GM12878 (cell line): ENCODE measurements around the gene CLBA1. TPM values are rescaled to one million over a fixed set of nuclear protein-coding genes. Genes with fewer than 3 reads are reported as not detected.
A peak's percentile ranks its signal among the peaks of the same experiment; 100 is the strongest.

Experiments
- ATAC-seq: fragments of 200-7000 bp; cut with Tn5 transposase; 3 replicates; pipeline ENCODE4 v1.9.1; 2020; ENCODE audit warnings: mild to moderate bottlenecking, moderate library complexity
- BruUV-seq: library from RNA; stranded (reverse); fragments of 400-500 nt; replicated peaks from 2 replicates; lab custom pipeline; 2021; lab: Mats Ljungman, UMichigan
- CTCF ChIA-PET: fragments of 300-600 bp; sonication (Branson Sonifier 250); formaldehyde crosslinking; extraction: SDS; loops from one replicate; lab custom pipeline; 2021; ENCODE audit warnings: inconsistent platforms; lab: Yijun Ruan, JAX
- POLR2A ChIA-PET: fragments of 350-600 bp; formaldehyde crosslinking; extraction: SDS; loops from one replicate; lab custom pipeline; 2021; ENCODE audit warnings: inconsistent platforms; lab: Charles Lee
- RAD21 ChIA-PET: fragments of 300-600 bp; sonication (Branson Sonifier 250); formaldehyde crosslinking; loops from one replicate; lab custom pipeline; 2023; ENCODE audit warnings: antibody characterized with exemption; ENCODE audit not compliant: unreplicated experiment; lab: Charles Lee
- SMC1A ChIA-PET: fragments of 300-600 bp; sonication (Branson Sonifier 250); formaldehyde crosslinking; loops from one replicate; lab custom pipeline; 2023; ENCODE audit not compliant: unreplicated experiment, uncharacterized antibody; lab: Charles Lee
- DNase-seq: peaks from one replicate; pipeline ENCODE4 v3.0.0-alpha.2; 2011; ENCODE audit warnings: low read depth, low spot score
- FAIRE-seq: peaks from 3 replicates; lab custom pipeline; 2011; peaks lifted over from hg19 to GRCh38; lab: Jason Lieb, UNC
- H2AFZ ChIP-seq: 2 replicates; pipeline ENCODE4 v1.6.0; 2011; ENCODE audit warnings: low read depth, low read length, control low read depth; ENCODE audit not compliant: control insufficient read depth
- H3K27ac ChIP-seq: 2 replicates; pipeline ENCODE4 v1.5.1; 2011; ENCODE audit warnings: control low read depth; ENCODE audit not compliant: control insufficient read depth, insufficient read depth
- H3K27me3 ChIP-seq, 2 experiments: replicated peaks in 1 of 2; 2 replicates each; pipeline versions ENCODE4 v1.6.0 to v1.6.1; 2011; ENCODE audit warnings: low read length in 1 of 2; ENCODE audit not compliant: control insufficient read depth in 2 of 2, insufficient read depth in 2 of 2
- H3K36me3 ChIP-seq, 2 experiments: 2 replicates each; pipeline ENCODE4 v1.5.1; 2011; ENCODE audit warnings: low read length in 1 of 2; ENCODE audit not compliant: control insufficient read depth in 2 of 2, insufficient read depth in 2 of 2
- H3K4me1 ChIP-seq: 2 replicates; pipeline ENCODE4 v1.6.1; 2011; ENCODE audit warnings: mild to moderate bottlenecking, low read length, moderate library complexity, mixed read lengths; ENCODE audit not compliant: control insufficient read depth, insufficient read depth
- H3K4me2 ChIP-seq: 2 replicates; pipeline ENCODE4 v1.6.0; 2011; ENCODE audit warnings: control low read depth; ENCODE audit not compliant: control insufficient read depth, insufficient read depth
- H3K4me3 ChIP-seq: fragments of 200-600 bp; sonication (generic); 2 replicates; pipeline ENCODE4 v1.5.1; 2016
- H3K79me2 ChIP-seq: 2 replicates; pipeline ENCODE4 v1.6.0; 2011; ENCODE audit warnings: low read length; ENCODE audit not compliant: control insufficient read depth, insufficient read depth
- H3K9ac ChIP-seq: 2 replicates; pipeline ENCODE4 v1.8.0; 2011; ENCODE audit warnings: low read length, control low read depth, mixed read lengths; ENCODE audit not compliant: control insufficient read depth, insufficient read depth
- H3K9me3 ChIP-seq: replicated peaks from 3 replicates; pipeline ENCODE4 v1.5.1; 2011; ENCODE audit warnings: mild to moderate bottlenecking, low read length; ENCODE audit not compliant: control insufficient read depth, insufficient read depth
- H4K20me1 ChIP-seq: 2 replicates; pipeline ENCODE4 v1.6.0; 2011; ENCODE audit not compliant: control insufficient read depth, insufficient read depth
- ATF3 ChIP-seq: IDR thresholded peaks from 2 replicates; pipeline ENCODE4 v1.6.1; 2011; ENCODE audit warnings: low read depth, mild to moderate bottlenecking, low read length, moderate library complexity, borderline replicate concordance; ENCODE audit errors: extremely low read depth
- CBX3 ChIP-seq: fragments of 200-600 bp; sonication (generic); IDR thresholded peaks from 2 replicates; pipeline ENCODE4 v1.6.1; 2016; ENCODE audit warnings: low read depth, borderline replicate concordance
- CTCF ChIP-seq, 3 experiments: IDR thresholded peaks in 2 of 3; conservative IDR thresholded peaks in 1 of 3; 2 replicates each; pipeline ENCODE4 v1.5.1; 2011; ENCODE audit warnings: low read depth in 3 of 3, low read length in 3 of 3, mild to moderate bottlenecking in 3 of 3, control low read depth in 2 of 3, moderate library complexity in 2 of 3, inconsistent platforms in 1 of 3, mixed read lengths in 1 of 3; ENCODE audit not compliant: control insufficient read depth in 2 of 3, insufficient read depth in 1 of 3; ENCODE audit errors: extremely low read depth in 1 of 3
- E2F8 ChIP-seq: fragments of 450-650 bp; IDR thresholded peaks from 2 replicates; pipeline ENCODE4 v1.6.1; 2018; ENCODE audit warnings: mild to moderate bottlenecking, low read depth, moderate library complexity; ENCODE audit not compliant: partially characterized antibody
- EZH2 ChIP-seq: IDR thresholded peaks from 2 replicates; pipeline ENCODE4 v1.6.1; 2012; ENCODE audit warnings: low read depth, mild to moderate bottlenecking, control low read depth, inconsistent platforms, low read length, borderline replicate concordance; ENCODE audit not compliant: control insufficient read depth
- FOXK2 ChIP-seq: fragments of 450-650 bp; IDR thresholded peaks from 2 replicates; pipeline ENCODE4 v1.6.1; 2017; ENCODE audit warnings: mild to moderate bottlenecking, moderate library complexity
- GABPA ChIP-seq: IDR thresholded peaks from 2 replicates; pipeline ENCODE4 v1.6.1; 2014; ENCODE audit warnings: antibody characterized with exemption, low read depth, mild to moderate bottlenecking, inconsistent platforms
- IKZF2 ChIP-seq, 2 experiments: fragments of 450-650 bp; IDR thresholded peaks; 2 replicates each; pipeline ENCODE4 v1.6.1; 2017; ENCODE audit warnings: mild to moderate bottlenecking in 2 of 2, moderate library complexity in 2 of 2
- MTA2 ChIP-seq: fragments of 450-650 bp; IDR thresholded peaks from 2 replicates; pipeline ENCODE4 v1.6.1; 2016; ENCODE audit warnings: low read depth, mild to moderate bottlenecking, moderate library complexity
- MYB ChIP-seq: fragments of 150-350 bp; IDR thresholded peaks from 2 replicates; pipeline ENCODE4 v1.6.1; 2014; ENCODE audit warnings: mild to moderate bottlenecking, low read depth, low read length, borderline replicate concordance
- PAX5 ChIP-seq: IDR thresholded peaks from 2 replicates; pipeline ENCODE4 v1.6.1; 2011; ENCODE audit warnings: low read depth, low read length, borderline replicate concordance
- POLR2A ChIP-seq: IDR thresholded peaks from 2 replicates; pipeline ENCODE4 v1.6.1; 2011; ENCODE audit warnings: low read depth, mild to moderate bottlenecking, low read length
- RBBP5 ChIP-seq: fragments of 200-600 bp; sonication (generic); conservative IDR thresholded peaks from 2 replicates; pipeline ENCODE4 v1.6.1; 2016
- SIN3A ChIP-seq: IDR thresholded peaks from 2 replicates; pipeline ENCODE4 v1.6.1; 2012; ENCODE audit warnings: low read depth, low read length, improper control_type of control experiment
- SMARCA5 ChIP-seq: fragments of 450-650 bp; IDR thresholded peaks from 2 replicates; pipeline ENCODE4 v1.6.1; 2017; ENCODE audit warnings: mild to moderate bottlenecking
- SP1 ChIP-seq: IDR thresholded peaks from one replicate; pipeline ENCODE4 v1.6.1; 2011; ENCODE audit warnings: low read depth, low read length
- SREBF1 ChIP-seq: IDR thresholded peaks from 2 replicates; pipeline ENCODE4 v1.6.1; 2012; ENCODE audit warnings: mild to moderate bottlenecking, low read length
- SREBF2 ChIP-seq: IDR thresholded peaks from 2 replicates; pipeline ENCODE4 v1.6.1; 2012; ENCODE audit warnings: mild to moderate bottlenecking, low read length
- ZNF207 ChIP-seq: fragments of 450-650 bp; IDR thresholded peaks from 2 replicates; pipeline ENCODE4 v1.6.1; 2014; ENCODE audit warnings: antibody characterized with exemption, mild to moderate bottlenecking, borderline replicate concordance
- WGBS: methylation state at CpG from one replicate; pipeline ENCODE4 v1.1.6; 2016; ENCODE audit warnings: low lambda C conversion rate; ENCODE audit not compliant: insufficient replicate concordance, insufficient coverage; ENCODE audit errors: missing lambda C conversion rate; 5-methylcytosine and 5-hydroxymethylcytosine counted together
- in situ Hi-C: fragments of 300-500 bp; cut with MboI; formaldehyde crosslinking; loops from 9 replicates; pipeline ENCODE4 v1.14.3; 2018; ENCODE audit warnings: mixed read lengths
- intact Hi-C: fragments of 100-400 bp; cut with micrococcal nuclease; formaldehyde crosslinking; loops from one replicate; pipeline ENCODE4 v1.14.2; 2022; ENCODE audit not compliant: unreplicated experiment
- polyA plus RNA-seq, 11 experiments: library from polyadenylated mRNA; depleted of rRNA in 4 of 11; unstranded in 6 of 11; stranded (reverse) in 5 of 11; fragments of >200 nt; fragmentation: Nextera tagmentation in 4 of 11; fragmentation: Illumina TruSeq in 1 of 11; extraction: Ambion mirVana in 4 of 11; extraction: Trizol in 1 of 11; gene quantifications; 1 replicate in 1 of 11; 2 replicates in 10 of 11; pipeline versions ENCODE4 v1.2.1 to v1.2.3, GENCODE V29; 2011 to 2016; ENCODE audit warnings: inconsistent platforms in 2 of 11, missing spikeins in 2 of 11, low read depth in 1 of 11
- total RNA-seq, 4 experiments: library from RNA; depleted of rRNA in 3 of 4; stranded (reverse); fragments of >200 nt in 3 of 4; fragmentation: Illumina TruSeq in 1 of 4; extraction: Trizol in 1 of 4; gene quantifications; 2 replicates each; pipeline versions ENCODE4 v1.2.1 to v1.2.3, GENCODE V29; 2013 to 2021

CLBA1 gene
- total and polyA plus RNA-seq, 10 of the 15 experiments (the other 5 are each of a cell fraction or from before 2014, with no cell fraction given), result 0.07 to 1.1 (median 0.62) TPM; not detected in 1

GRCh38 chr14:105020815-105021655 lies 35.4 kb downstream of the CLBA1 start, which contains the start of gene CDCA4:
Gene CDCA4, minus strand, starts transcription at chr14:105021083. Its CDS starts 9,154 bp downstream, at chr14:105011929.
- FAIRE-seq (peak; percentile 56), ATAC-seq (peak; percentile 78), DNase-seq (peak; percentile 66)
- Histone ChIP-seq H3K79me2 (peaks cover 65% of the 10 kb centered on the region), H4K20me1 (no peaks in the 10 kb centered on the region), H3K4me3 (peak within 1 kb of the TSS; percentile 89), H3K4me1 (peaks cover 19% of the 10 kb centered on the region), H3K9ac (peak within 1 kb of the TSS; percentile 95), H3K27me3 (no peaks in the 10 kb centered on the region), H3K4me2 (peak within 1 kb of the TSS; percentile 97), H3K9me3 (no peaks in the 10 kb centered on the region), H3K27ac (peak within 1 kb of the TSS; percentile 93), H2AFZ (peak within 1 kb of the TSS; percentile 46), H3K36me3 (peaks cover 0 to 6% of the 10 kb centered on the region in 2 experiments; a peak in 2 of 4 replicates)
- RAD21 ChIA-PET, result interaction anchor here (0.9 to 3.9 kb wide), 5 partner anchors 24 to 66 kb away, joined by 3 to 25 read pairs (median 5); partner anchors contain the start of genes CLBA1 and GPR132
- in situ Hi-C loops (no loop called here), intact Hi-C loops (loop anchor here (5.0 kb wide), 1 partner anchor 46 kb away; the partner anchor contains the start of gene GPR132)
- POLR2A ChIA-PET, result interaction anchor here (0.6 to 2.4 kb wide), 9 partner anchors 15 to 511 kb away, joined by 3 to 13 read pairs (median 5); partner anchors contain the start of genes CLBA1, GPR132 and SIVA1
- SMC1A ChIA-PET, result interaction anchor here (1.0 kb wide), 1 partner anchor 24 kb away, joined by 3 read pairs; no protein-coding TSS in a partner anchor
- no TSS peak for BruUV-seq
- CTCF ChIA-PET, result interaction anchor here (0.9 to 1.3 kb wide), 3 partner anchors 25 to 65 kb away, joined by 3 to 4 read pairs (median 3); no protein-coding TSS in a partner anchor
- WGBS, result under 1% methylated on average over 53 of the region's 115 CpGs
- TF ChIP-seq GABPA (no peak), PAX5 (no peak), EZH2 (no peak), E2F8 (no peak), IKZF2 (IDR thresholded peaks at IDR 0.05) (no peak), RBBP5 (no peak), SMARCA5 (0 out of 2 replicates have a peak, but pooled peaks have one; percentile 69), ATF3 (peak; percentile 86), SREBF1 (no peak), MYB (no peak), ZNF207 (peak; percentile 43; the same call in 1 of the 2 replicates), SP1 (peak; percentile 81), CTCF (IDR thresholded peaks at IDR 0.05 in 2 of 3, conservative IDR thresholded peaks at IDR 0.05 in 1 of 3; ENCODE audit: control insufficient read depth in 2 of 3, extremely low read depth in 1 of 3, insufficient read depth in 1 of 3, low read depth in 3 of 3, low read length in 3 of 3) (no peak), POLR2A (peak; percentile 87), MTA2 (no peak), FOXK2 (no peak), CBX3 (no peak), SREBF2 (0 out of 2 replicates have a peak, but pooled peaks have one; percentile 16), SIN3A (peak; percentile 84)
